Vagina (tissue), 2 donors: ENCODE measurements around the gene ST6GALNAC3. TPM values are rescaled to one million over a fixed set of nuclear protein-coding genes. Genes with fewer than 3 reads are reported as not detected.

ENCODE experiments used
- DNase-seq, 2 donors: peaks; one replicate each; pipeline ENCODE4 v3.0.0-alpha.2; 2017; ENCODE audit errors: extremely low spot score in 2 of 2
- H3K27ac ChIP-seq: fragments of 200-600 bp; sonication (generic); one replicate; pipeline ENCODE4 v1.5.1; 2019
- H3K27me3 ChIP-seq: fragments of 200-600 bp; sonication (generic); one replicate; pipeline ENCODE4 v1.5.1; 2019
- H3K36me3 ChIP-seq, 2 donors: fragments of 200-600 bp; sonication (generic); one replicate each; pipeline ENCODE4 v1.5.1; 2017 to 2019
- H3K4me1 ChIP-seq: fragments of 200-600 bp; sonication (generic); one replicate; pipeline ENCODE4 v1.5.1; 2019
- H3K4me3 ChIP-seq, 2 donors: fragments of 200-600 bp; sonication (generic); 1 replicate in 1 of 2; 2 replicates in 1 of 2; pipeline ENCODE4 v1.5.1; 2016 to 2019
- H3K9me3 ChIP-seq: fragments of 200-600 bp; sonication (generic); one replicate; pipeline ENCODE4 v1.5.1; 2019
- POLR2A ChIP-seq, 2 donors: fragments of 450-650 bp; IDR thresholded peaks; one replicate each; pipeline ENCODE4 v1.6.1; 2017; ENCODE audit warnings: antibody characterized with exemption in 2 of 2, mild to moderate bottlenecking in 2 of 2, moderate library complexity in 2 of 2
- POLR2AphosphoS5 ChIP-seq, 2 donors: sonication (generic); formaldehyde crosslinking; IDR thresholded peaks; one replicate each; pipeline ENCODE4 v1.9.0; 2017; ENCODE audit warnings: antibody characterized with exemption in 2 of 2, mild to moderate bottlenecking in 2 of 2, low read depth in 1 of 2; ENCODE audit not compliant: insufficient read depth in 1 of 2
- intact Hi-C: fragments of 100-400 bp; cut with DNase I; formaldehyde crosslinking; loops from one replicate; pipeline ENCODE4 v1.15.1; 2023
- total RNA-seq: library from RNA; depleted of rRNA; stranded (reverse); fragments of >200 nt; gene quantifications from one replicate; pipeline ENCODE4 v1.2.3, GENCODE V29; 2016
- TF ChIP-seq, protein P1 (sequence below), 3 experiments: fragments of 450-650 bp in 2 of 3; fragments of 200-600 bp in 1 of 3; sonication (generic) in 1 of 3; IDR thresholded peaks; one replicate each; pipeline ENCODE4 v1.5.1; 2017 to 2019; ENCODE audit warnings: antibody characterized with exemption in 3 of 3, mild to moderate bottlenecking in 2 of 3, moderate library complexity in 2 of 3

Gene ST6GALNAC3
- total RNA-seq, 1 donor from 2014 or later: 21.1 TPM

DNA sequence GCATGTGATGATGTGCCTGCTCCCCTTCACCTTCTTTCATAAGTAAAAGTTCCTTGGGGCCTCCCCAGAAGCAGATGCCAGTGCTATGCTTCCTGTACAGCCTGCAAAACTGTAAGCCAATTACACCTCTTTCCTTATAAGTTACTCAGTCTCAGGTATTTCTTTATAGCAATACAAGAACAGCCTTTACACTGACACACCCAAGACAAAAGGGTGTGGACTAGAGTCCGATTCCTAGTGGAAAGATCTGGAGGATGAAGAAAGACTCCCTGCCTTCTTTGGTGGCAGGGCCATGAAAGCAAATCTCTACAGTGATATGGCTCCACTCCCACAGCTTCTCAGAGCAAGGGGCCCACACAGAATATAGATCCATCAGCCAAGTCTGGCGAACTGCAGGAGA lies 583.1 kb downstream of the ST6GALNAC3 start:
- no peaks in the 10 kb centered on the region for H3K9me3 ChIP-seq
- H3K36me3 ChIP-seq: no peaks in the 10 kb centered on the region
- no peak overlapping the region for H3K4me3 ChIP-seq
- H3K27me3 ChIP-seq: no peaks in the 10 kb centered on the region
- TF ChIP-seq, protein P1, sequence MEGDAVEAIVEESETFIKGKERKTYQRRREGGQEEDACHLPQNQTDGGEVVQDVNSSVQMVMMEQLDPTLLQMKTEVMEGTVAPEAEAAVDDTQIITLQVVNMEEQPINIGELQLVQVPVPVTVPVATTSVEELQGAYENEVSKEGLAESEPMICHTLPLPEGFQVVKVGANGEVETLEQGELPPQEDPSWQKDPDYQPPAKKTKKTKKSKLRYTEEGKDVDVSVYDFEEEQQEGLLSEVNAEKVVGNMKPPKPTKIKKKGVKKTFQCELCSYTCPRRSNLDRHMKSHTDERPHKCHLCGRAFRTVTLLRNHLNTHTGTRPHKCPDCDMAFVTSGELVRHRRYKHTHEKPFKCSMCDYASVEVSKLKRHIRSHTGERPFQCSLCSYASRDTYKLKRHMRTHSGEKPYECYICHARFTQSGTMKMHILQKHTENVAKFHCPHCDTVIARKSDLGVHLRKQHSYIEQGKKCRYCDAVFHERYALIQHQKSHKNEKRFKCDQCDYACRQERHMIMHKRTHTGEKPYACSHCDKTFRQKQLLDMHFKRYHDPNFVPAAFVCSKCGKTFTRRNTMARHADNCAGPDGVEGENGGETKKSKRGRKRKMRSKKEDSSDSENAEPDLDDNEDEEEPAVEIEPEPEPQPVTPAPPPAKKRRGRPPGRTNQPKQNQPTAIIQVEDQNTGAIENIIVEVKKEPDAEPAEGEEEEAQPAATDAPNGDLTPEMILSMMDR (IDR thresholded peaks at IDR 0.05): no peak
- TF ChIP-seq POLR2A (IDR thresholded peaks at IDR 0.05): no peak
- TF ChIP-seq POLR2AphosphoS5 (IDR thresholded peaks at IDR 0.05; ENCODE audit: insufficient read depth in 1 of 2, low read depth in 1 of 2): no peak
- no peak for DNase-seq
- no peak overlapping the region for H3K27ac ChIP-seq
- intact Hi-C loops: no loop called here
- no peaks in the 10 kb centered on the region for H3K4me1 ChIP-seq

DNA sequence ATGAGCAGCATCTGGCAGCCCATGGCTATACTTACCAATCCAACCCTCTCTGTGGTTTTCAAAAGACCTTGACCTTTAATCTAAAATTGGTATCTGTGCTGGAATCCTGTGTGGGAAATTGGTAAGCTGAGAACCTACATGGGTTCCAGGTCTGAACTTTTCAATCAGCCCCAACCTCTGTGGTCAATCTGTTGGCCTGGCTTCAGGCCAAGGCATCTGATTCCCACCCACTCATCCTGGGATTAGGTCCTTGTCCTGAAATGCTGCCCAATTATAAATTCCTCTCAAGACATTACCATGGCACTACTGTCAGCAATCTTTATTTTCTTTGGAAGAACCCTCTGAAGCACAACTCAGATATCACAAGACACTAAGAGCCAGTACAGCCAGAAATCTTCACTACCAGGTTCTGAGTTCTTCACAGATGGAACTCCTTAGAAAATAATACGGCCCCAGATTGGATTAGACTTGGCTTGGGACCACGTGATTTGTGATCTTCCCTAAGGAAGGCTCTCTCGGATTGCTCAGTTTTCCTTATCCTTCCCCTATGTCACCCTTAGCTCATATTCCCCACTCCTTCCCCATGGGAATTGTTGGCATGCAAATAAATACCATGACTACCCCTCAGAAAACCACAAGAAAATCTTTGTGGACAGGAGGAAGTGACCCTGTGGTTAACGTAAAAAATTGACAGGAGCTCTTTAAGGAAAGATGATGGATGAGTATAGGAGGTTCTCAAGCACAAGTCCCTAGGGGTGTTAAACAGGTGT lies 584.8 kb downstream of the ST6GALNAC3 start:
- H3K36me3 ChIP-seq: no peaks in the 10 kb centered on the region
- H3K27ac ChIP-seq: no peak overlapping the region
- DNase-seq: no peak
- H3K9me3 ChIP-seq: no peaks in the 10 kb centered on the region
- no peaks in the 10 kb centered on the region for H3K27me3 ChIP-seq
- H3K4me3 ChIP-seq: no peak overlapping the region
- no peaks in the 10 kb centered on the region for H3K4me1 ChIP-seq
- no peak for TF ChIP-seq POLR2AphosphoS5 (IDR thresholded peaks at IDR 0.05; ENCODE audit: insufficient read depth in 1 of 2, low read depth in 1 of 2)
- TF ChIP-seq, protein P1 (IDR thresholded peaks at IDR 0.05): no peak
- TF ChIP-seq POLR2A (IDR thresholded peaks at IDR 0.05): no peak
- intact Hi-C loops: no loop called here

DNA sequence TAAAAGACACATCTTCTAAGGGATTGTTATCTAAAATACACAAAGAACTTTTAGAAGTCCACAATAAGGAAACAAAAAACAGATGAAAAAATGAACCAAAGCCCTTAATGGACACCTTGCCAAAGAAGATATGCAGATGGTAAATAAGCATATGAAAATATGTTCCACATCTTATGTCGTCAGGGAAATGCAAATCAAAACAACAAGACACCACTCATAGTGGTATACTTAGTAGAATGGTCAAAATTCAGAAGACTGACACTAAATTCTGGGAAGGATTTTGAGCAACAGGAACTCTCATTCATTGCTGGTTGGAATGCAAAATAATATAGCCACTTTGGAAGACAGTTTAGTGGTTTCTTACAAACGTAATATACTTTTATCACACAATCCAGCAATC lies 587.0 kb downstream of the ST6GALNAC3 start:
- Histone ChIP-seq H3K27ac (no peak overlapping the region), H3K27me3 (no peaks in the 10 kb centered on the region), H3K36me3 (no peaks in the 10 kb centered on the region), H3K9me3 (no peaks in the 10 kb centered on the region), H3K4me3 (no peak overlapping the region), H3K4me1 (no peaks in the 10 kb centered on the region)
- TF ChIP-seq, protein P1 (IDR thresholded peaks at IDR 0.05): no peak
- TF ChIP-seq POLR2AphosphoS5 (IDR thresholded peaks at IDR 0.05; ENCODE audit: insufficient read depth in 1 of 2, low read depth in 1 of 2) (no peak), POLR2A (IDR thresholded peaks at IDR 0.05) (no peak)
- no peak for DNase-seq
- intact Hi-C loops: no loop called here

DNA sequence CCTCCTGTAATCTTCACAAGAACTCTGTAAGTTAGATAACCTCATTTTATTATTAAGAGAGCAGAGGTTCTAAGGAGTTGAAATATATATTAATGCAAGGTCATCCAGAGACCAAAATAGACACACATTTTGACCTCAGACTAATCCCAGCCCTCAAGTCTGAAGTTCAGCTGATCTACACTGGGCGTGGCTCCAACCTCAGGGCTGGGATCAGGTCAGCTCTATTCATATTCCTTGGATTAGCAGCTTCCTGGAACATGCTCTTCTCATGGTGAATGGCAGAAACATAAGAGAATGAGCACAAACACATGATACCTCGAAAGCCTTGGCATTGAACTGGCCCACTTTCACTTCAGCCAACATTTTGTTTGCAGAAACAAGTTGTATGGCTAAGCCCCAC lies 592.0 kb downstream of the ST6GALNAC3 start:
- no peak for DNase-seq
- H3K9me3 ChIP-seq: no peaks in the 10 kb centered on the region
- no peaks in the 10 kb centered on the region for H3K4me1 ChIP-seq
- H3K36me3 ChIP-seq: no peaks in the 10 kb centered on the region
- H3K27ac ChIP-seq: no peak overlapping the region
- intact Hi-C loops: no loop called here
- H3K27me3 ChIP-seq: no peaks in the 10 kb centered on the region
- no peak overlapping the region for H3K4me3 ChIP-seq
- TF ChIP-seq POLR2AphosphoS5 (IDR thresholded peaks at IDR 0.05; ENCODE audit: insufficient read depth in 1 of 2, low read depth in 1 of 2) (no peak), POLR2A (IDR thresholded peaks at IDR 0.05) (no peak)
- TF ChIP-seq, protein P1 (IDR thresholded peaks at IDR 0.05): no peak

DNA sequence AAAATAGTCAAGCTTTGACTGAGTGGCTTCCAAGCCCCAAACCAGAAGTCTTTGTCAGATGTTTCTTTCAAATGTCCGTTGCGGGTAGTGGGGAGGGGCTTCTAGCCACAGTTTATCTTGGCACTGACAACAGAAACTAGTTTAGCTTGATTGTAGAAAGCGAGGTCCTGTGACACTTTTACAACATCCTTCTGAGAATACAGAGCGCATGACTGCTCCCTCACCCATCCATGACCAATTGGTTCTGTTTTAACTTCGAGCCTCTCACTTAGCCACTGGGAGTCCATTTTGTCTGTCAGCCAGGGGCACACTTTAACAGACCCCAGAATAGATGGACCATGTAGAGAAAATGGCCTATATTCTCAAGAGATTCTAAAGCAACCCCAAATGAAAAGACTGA lies 593.5 kb downstream of the ST6GALNAC3 start:
- Histone ChIP-seq H3K9me3 (no peaks in the 10 kb centered on the region), H3K4me3 (no peak overlapping the region), H3K27ac (no peak overlapping the region), H3K36me3 (no peaks in the 10 kb centered on the region), H3K27me3 (no peaks in the 10 kb centered on the region), H3K4me1 (no peaks in the 10 kb centered on the region)
- intact Hi-C loops: no loop called here
- no peak for TF ChIP-seq POLR2A (IDR thresholded peaks at IDR 0.05)
- TF ChIP-seq, protein P1 (IDR thresholded peaks at IDR 0.05): no peak
- no peak for TF ChIP-seq POLR2AphosphoS5 (IDR thresholded peaks at IDR 0.05; ENCODE audit: insufficient read depth in 1 of 2, low read depth in 1 of 2)
- DNase-seq: no peak
